CD4-positive, CD25-positive, alpha-beta regulatory T cell (primary cell): ENCODE data around the gene ANKRD11. TPM values are rescaled to one million over a fixed set of nuclear protein-coding genes. Genes with fewer than 3 reads are reported as not detected.
A peak's percentile ranks its signal among the peaks of the same experiment; 100 is the strongest.

Experiments used
- ATAC-seq, 2 donors: fragments of 150-1000 bp; cut with Tn5 transposase; one replicate each; pipeline ENCODE4 v1.10.0; 2021; ENCODE audit warnings: low read depth in 2 of 2, moderate number of reproducible peaks in 2 of 2, moderate library complexity in 1 of 2
- DNase-seq, 3 donors: peaks; one replicate each; pipeline versions ENCODE4 v3.0.0 to v3.0.0-alpha.2; 2012 to 2022; ENCODE audit warnings: mixed read lengths in 1 of 3
- H3K27ac ChIP-seq: one replicate; pipeline ENCODE4 v1.7.0; 2013; ENCODE audit warnings: mild to moderate bottlenecking, low read length; ENCODE audit not compliant: insufficient read depth, poor library complexity, severe bottlenecking
- H3K27me3 ChIP-seq: one replicate; pipeline ENCODE4 v1.7.0; 2013; ENCODE audit warnings: low read length; ENCODE audit not compliant: control insufficient read depth, insufficient read depth
- H3K36me3 ChIP-seq: one replicate; pipeline ENCODE4 v1.7.0; 2013; ENCODE audit warnings: mild to moderate bottlenecking, low read length, moderate library complexity; ENCODE audit not compliant: control insufficient read depth, insufficient read depth
- H3K4me1 ChIP-seq: 2 replicates; pipeline ENCODE4 v1.7.0; 2013; ENCODE audit warnings: mild to moderate bottlenecking, low read length; ENCODE audit not compliant: insufficient read depth, control insufficient read depth, poor library complexity, severe bottlenecking
- H3K4me3 ChIP-seq: one replicate; pipeline ENCODE4 v1.7.0; 2013; ENCODE audit warnings: low read depth, mild to moderate bottlenecking, low read length, moderate library complexity
- H3K9me3 ChIP-seq, 2 experiments: 1 replicate in 1 of 2; 2 replicates in 1 of 2; pipeline ENCODE4 v1.7.0; 2013; ENCODE audit warnings: low read length in 2 of 2, mild to moderate bottlenecking in 1 of 2, moderate library complexity in 1 of 2; ENCODE audit not compliant: control insufficient read depth in 2 of 2
- H3K27ac Mint-ChIP-seq, 3 donors: one replicate each; pipeline ENCODE4 v1.8.0; 2020 to 2022; ENCODE audit warnings: mild to moderate bottlenecking in 3 of 3, mixed read lengths in 3 of 3, moderate library complexity in 2 of 3
- H3K27me3 Mint-ChIP-seq: one replicate; pipeline ENCODE4 v1.8.0; 2022; ENCODE audit warnings: mild to moderate bottlenecking, mixed read lengths
- H3K36me3 Mint-ChIP-seq: one replicate; pipeline ENCODE4 v1.8.0; 2020; ENCODE audit warnings: mixed read lengths
- H3K4me1 Mint-ChIP-seq, 4 donors: one replicate each; pipeline ENCODE4 v1.8.0; 2020 to 2022; ENCODE audit warnings: mixed read lengths in 4 of 4, mild to moderate bottlenecking in 1 of 4
- H3K4me3 Mint-ChIP-seq, 4 donors: one replicate each; pipeline ENCODE4 v1.8.0; 2020 to 2022; ENCODE audit warnings: mild to moderate bottlenecking in 4 of 4, mixed read lengths in 4 of 4, moderate library complexity in 3 of 4
- H3K9me3 Mint-ChIP-seq, 7 donors: one replicate each; pipeline ENCODE4 v1.8.0; 2020 to 2022; ENCODE audit warnings: mixed read lengths in 7 of 7, mild to moderate bottlenecking in 3 of 7, moderate library complexity in 2 of 7
- polyA plus RNA-seq, 4 donors: library from polyadenylated mRNA; unstranded; fragments of 300-500 nt; fragmentation: Illumina TruSeq; gene quantifications; one replicate each; pipeline ENCODE4 v1.2.3, GENCODE V29; 2021
- total RNA-seq: library from RNA; stranded (reverse); gene quantifications from one replicate; pipeline ENCODE4 v1.2.3, GENCODE V29; 2022

ANKRD11 gene
- total and polyA plus RNA-seq, 5 donors from 2014 or later: 8.7 to 323 (median 18.6) TPM

GRCh38 chr16:89357055-89357816 lies 133.1 kb downstream of the ANKRD11 start:
- Mint-ChIP-seq H3K9me3 (no peaks in the 10 kb centered on the region), H3K4me1 (peaks cover 25 to 97% (median 80%) of the 10 kb centered on the region in 4 donors), H3K27me3 (no peaks in the 10 kb centered on the region), H3K27ac (peak overlapping the region; percentile 65 to 91 (median 71)), H3K36me3 (peaks cover 4% of the 10 kb centered on the region), H3K4me3 (peak overlapping the region; percentile 74 to 90 (median 82))
- Histone ChIP-seq H3K4me1 (peaks cover 93% of the 10 kb centered on the region), H3K4me3 (peak overlapping the region; percentile 77), H3K36me3 (no peaks in the 10 kb centered on the region), H3K27me3 (no peaks in the 10 kb centered on the region), H3K27ac (peak overlapping the region; percentile 85), H3K9me3 (no peaks in the 10 kb centered on the region)
- DNase-seq (peak in 1 of 3 donors; percentile 62), ATAC-seq (no peak)

GRCh38 chr16:89355686-89356085 lies 134.7 kb downstream of the ANKRD11 start:
- H3K4me3 Mint-ChIP-seq: peak overlapping the region in 3 of 4 donors; percentile 61 to 73 (median 65)
- Histone ChIP-seq H3K36me3 (peaks cover 9% of the 10 kb centered on the region), H3K27me3 (no peaks in the 10 kb centered on the region), H3K27ac (no peak overlapping the region), H3K4me3 (no peak overlapping the region), H3K9me3 (no peaks in the 10 kb centered on the region), H3K4me1 (peaks cover 92% of the 10 kb centered on the region)
- H3K27ac Mint-ChIP-seq: peak overlapping the region in 2 of 3 donors; percentile 72 to 79
- peaks cover 22 to 97% (median 77%) of the 10 kb centered on the region in 4 donors for H3K4me1 Mint-ChIP-seq
- H3K36me3 Mint-ChIP-seq: peaks cover 3% of the 10 kb centered on the region
- no peaks in the 10 kb centered on the region for H3K27me3 Mint-ChIP-seq
- DNase-seq (no peak), ATAC-seq (no peak)
- H3K9me3 Mint-ChIP-seq: no peaks in the 10 kb centered on the region

- Mint-ChIP-seq H3K4me3 (peak overlapping the region in 3 of 4 donors; percentile 36 to 61 (median 39)), H3K27me3 (no peaks in the 10 kb centered on the region), H3K36me3 (peaks cover 3% of the 10 kb centered on the region), H3K4me1 (peaks cover 28 to 97% (median 78%) of the 10 kb centered on the region in 4 donors), H3K27ac (peak overlapping the region; percentile 72 to 80 (median 79)), H3K9me3 (no peaks in the 10 kb centered on the region)
- no peak overlapping the region for H3K27ac ChIP-seq
- peak overlapping the region; percentile 31 for H3K4me3 ChIP-seq
- DNase-seq (no peak), ATAC-seq (no peak)
- H3K9me3 ChIP-seq: no peaks in the 10 kb centered on the region
- peaks cover 9% of the 10 kb centered on the region for H3K36me3 ChIP-seq
- H3K27me3 ChIP-seq: no peaks in the 10 kb centered on the region
- peaks cover 91% of the 10 kb centered on the region for H3K4me1 ChIP-seq
Observed at GRCh38 chr16:89355007-89355406, 135.4 kb downstream of the ANKRD11 start.

- H3K9me3 Mint-ChIP-seq: peaks cover 0 to 1% (median 0%) of the 10 kb centered on the region in 7 donors
- peaks cover 35 to 97% (median 77%) of the 10 kb centered on the region in 4 donors for H3K4me1 Mint-ChIP-seq
- Histone ChIP-seq H3K4me1 (peaks cover 91% of the 10 kb centered on the region), H3K27me3 (no peaks in the 10 kb centered on the region), H3K27ac (no peak overlapping the region), H3K4me3 (no peak overlapping the region), H3K9me3 (no peaks in the 10 kb centered on the region), H3K36me3 (peaks cover 9% of the 10 kb centered on the region)
- DNase-seq: no peak
- ATAC-seq: no peak
- H3K27ac Mint-ChIP-seq: peak overlapping the region in 2 of 3 donors; percentile 7 to 41
- peaks cover 3% of the 10 kb centered on the region for H3K36me3 Mint-ChIP-seq
- H3K4me3 Mint-ChIP-seq: peak overlapping the region in 3 of 4 donors; percentile 4 to 39 (median 36)
- H3K27me3 Mint-ChIP-seq: no peaks in the 10 kb centered on the region
Observed at GRCh38 chr16:89354325-89354724, 136.0 kb downstream of the ANKRD11 start.

- Mint-ChIP-seq H3K27me3 (no peaks in the 10 kb centered on the region), H3K9me3 (peaks cover 0 to 1% (median 0%) of the 10 kb centered on the region in 7 donors), H3K4me1 (peaks cover 35 to 96% (median 68%) of the 10 kb centered on the region in 4 donors), H3K27ac (peak overlapping the region in 1 of 3 donors; percentile 48), H3K36me3 (peaks cover 3% of the 10 kb centered on the region), H3K4me3 (peak overlapping the region in 3 of 4 donors; percentile 49 to 79 (median 63))
- no peaks in the 10 kb centered on the region for H3K9me3 ChIP-seq
- H3K27ac ChIP-seq: no peak overlapping the region
- no peaks in the 10 kb centered on the region for H3K27me3 ChIP-seq
- peaks cover 9% of the 10 kb centered on the region for H3K36me3 ChIP-seq
- H3K4me1 ChIP-seq: peaks cover 79% of the 10 kb centered on the region
- no peak overlapping the region for H3K4me3 ChIP-seq
- ATAC-seq (no peak), DNase-seq (no peak)
Observed at GRCh38 chr16:89352091-89352681, 138.2 kb downstream of the ANKRD11 start.

- H3K36me3 ChIP-seq: peaks cover 11% of the 10 kb centered on the region
- peaks cover 74% of the 10 kb centered on the region for H3K4me1 ChIP-seq
- H3K36me3 Mint-ChIP-seq: peaks cover 7% of the 10 kb centered on the region
- peaks cover 35 to 96% (median 69%) of the 10 kb centered on the region in 4 donors for H3K4me1 Mint-ChIP-seq
- H3K27me3 ChIP-seq: no peaks in the 10 kb centered on the region
- no peak for ATAC-seq
- no peak for DNase-seq
- peak overlapping the region in 3 of 4 donors; percentile 40 to 79 (median 41) for H3K4me3 Mint-ChIP-seq
- no peak overlapping the region for H3K4me3 ChIP-seq
- H3K27me3 Mint-ChIP-seq: no peaks in the 10 kb centered on the region
- peak overlapping the region in 2 of 3 donors; percentile 54 to 63 for H3K27ac Mint-ChIP-seq
- no peak overlapping the region for H3K27ac ChIP-seq
- no peaks in the 10 kb centered on the region for H3K9me3 ChIP-seq
- peaks cover 0 to 1% (median 0%) of the 10 kb centered on the region in 7 donors for H3K9me3 Mint-ChIP-seq
Observed at GRCh38 chr16:89351645-89352044, 138.7 kb downstream of the ANKRD11 start.

- ATAC-seq (no peak), DNase-seq (no peak)
- H3K27ac Mint-ChIP-seq: peak overlapping the region in 1 of 3 donors; percentile 54
- H3K9me3 ChIP-seq: no peaks in the 10 kb centered on the region
- H3K36me3 ChIP-seq: peaks cover 11% of the 10 kb centered on the region
- H3K4me1 ChIP-seq: peaks cover 74% of the 10 kb centered on the region
- no peaks in the 10 kb centered on the region for H3K27me3 ChIP-seq
- peaks cover 0 to 1% (median 0%) of the 10 kb centered on the region in 7 donors for H3K9me3 Mint-ChIP-seq
- H3K4me3 ChIP-seq: peak overlapping the region; percentile 8
- peaks cover 10% of the 10 kb centered on the region for H3K36me3 Mint-ChIP-seq
- H3K4me1 Mint-ChIP-seq: peaks cover 35 to 98% (median 73%) of the 10 kb centered on the region in 4 donors
- peak overlapping the region in 3 of 4 donors; percentile 42 to 80 (median 49) for H3K4me3 Mint-ChIP-seq
- no peaks in the 10 kb centered on the region for H3K27me3 Mint-ChIP-seq
- H3K27ac ChIP-seq: no peak overlapping the region
Observed at GRCh38 chr16:89350701-89351380, 139.5 kb downstream of the ANKRD11 start.
